H1 (cell line): ENCODE data around the gene KCNJ16. TPM values are rescaled to one million over a fixed set of nuclear protein-coding genes. Genes with fewer than 3 reads are reported as not detected.

ENCODE experiments used
- ASH2L ChIP-seq: fragments of 200-600, 300-600 bp; sonication (generic); IDR thresholded peaks from one replicate; pipeline ENCODE4 v1.7.1; 2017; ENCODE audit warnings: low read length
- CTBP2 ChIP-seq: IDR thresholded peaks from 2 replicates; pipeline ENCODE4 v1.7.0; 2011; ENCODE audit warnings: borderline replicate concordance, mild to moderate bottlenecking, moderate library complexity, mixed read lengths, low read length; ENCODE audit not compliant: insufficient read depth, insufficient read length
- E2F6 ChIP-seq: IDR thresholded peaks from 2 replicates; pipeline ENCODE4 v1.6.1; 2012; ENCODE audit warnings: inconsistent platforms
- GTF2F1 ChIP-seq: IDR thresholded peaks from 2 replicates; pipeline ENCODE4 v1.6.1; 2012; ENCODE audit warnings: low read depth, low read length, improper control_type of control experiment, borderline replicate concordance
- POLR2AphosphoS5 ChIP-seq: IDR thresholded peaks from 2 replicates; pipeline ENCODE4 v1.6.1; 2011; ENCODE audit warnings: low read depth, low read length
- RNF2 ChIP-seq: fragments of 200-900, 300-1000 bp; sonication (generic); IDR thresholded peaks from 2 replicates; pipeline ENCODE4 v1.7.1; 2016; ENCODE audit warnings: borderline replicate concordance, low read depth, mild to moderate bottlenecking, antibody characterized with exemption, low read length; ENCODE audit not compliant: poor library complexity, severe bottlenecking; ENCODE audit errors: missing control alignments
- polyA plus RNA-seq, 7 experiments: library from polyadenylated mRNA; depleted of rRNA in 3 of 7; stranded (reverse) in 5 of 7; unstranded in 2 of 7; fragments of >200 nt in 5 of 7; fragments of 200-250 nt in 2 of 7; gene quantifications; 1 replicate in 5 of 7; 2 replicates in 1 of 7; 4 replicates in 1 of 7; pipeline versions ENCODE4 v1.2.1 to v1.2.3, GENCODE V29; 2011 to 2013; ENCODE audit warnings: missing spikeins in 2 of 7, mixed read lengths in 2 of 7
- total RNA-seq: library from RNA; stranded (reverse); fragmentation: NEBNext Ultra II Directional; extraction: Animal tissue kit (Norgen Biotek cat#: 25700); gene quantifications from 2 replicates; pipeline ENCODE4 v1.2.1, GENCODE V29; 2021
- TF ChIP-seq, protein P1 (sequence below): fragments of 300-600 bp; sonication (generic); IDR thresholded peaks from 2 replicates; pipeline ENCODE4 v1.7.1; 2012; ENCODE audit warnings: low read length, moderate library complexity, mild to moderate bottlenecking, inconsistent platforms; ENCODE audit not compliant: insufficient replicate concordance

The KCNJ16 gene
- total and polyA plus RNA-seq, 2 of the 8 experiments (the other 6 are each of a cell fraction or from before 2014, with no cell fraction given) = not detected

GRCh38 chr17:70168977-70169708, 94.1 kb downstream of the KCNJ16 start, which contains the start of gene KCNJ2 (continued):
- TF ChIP-seq, protein P1, sequence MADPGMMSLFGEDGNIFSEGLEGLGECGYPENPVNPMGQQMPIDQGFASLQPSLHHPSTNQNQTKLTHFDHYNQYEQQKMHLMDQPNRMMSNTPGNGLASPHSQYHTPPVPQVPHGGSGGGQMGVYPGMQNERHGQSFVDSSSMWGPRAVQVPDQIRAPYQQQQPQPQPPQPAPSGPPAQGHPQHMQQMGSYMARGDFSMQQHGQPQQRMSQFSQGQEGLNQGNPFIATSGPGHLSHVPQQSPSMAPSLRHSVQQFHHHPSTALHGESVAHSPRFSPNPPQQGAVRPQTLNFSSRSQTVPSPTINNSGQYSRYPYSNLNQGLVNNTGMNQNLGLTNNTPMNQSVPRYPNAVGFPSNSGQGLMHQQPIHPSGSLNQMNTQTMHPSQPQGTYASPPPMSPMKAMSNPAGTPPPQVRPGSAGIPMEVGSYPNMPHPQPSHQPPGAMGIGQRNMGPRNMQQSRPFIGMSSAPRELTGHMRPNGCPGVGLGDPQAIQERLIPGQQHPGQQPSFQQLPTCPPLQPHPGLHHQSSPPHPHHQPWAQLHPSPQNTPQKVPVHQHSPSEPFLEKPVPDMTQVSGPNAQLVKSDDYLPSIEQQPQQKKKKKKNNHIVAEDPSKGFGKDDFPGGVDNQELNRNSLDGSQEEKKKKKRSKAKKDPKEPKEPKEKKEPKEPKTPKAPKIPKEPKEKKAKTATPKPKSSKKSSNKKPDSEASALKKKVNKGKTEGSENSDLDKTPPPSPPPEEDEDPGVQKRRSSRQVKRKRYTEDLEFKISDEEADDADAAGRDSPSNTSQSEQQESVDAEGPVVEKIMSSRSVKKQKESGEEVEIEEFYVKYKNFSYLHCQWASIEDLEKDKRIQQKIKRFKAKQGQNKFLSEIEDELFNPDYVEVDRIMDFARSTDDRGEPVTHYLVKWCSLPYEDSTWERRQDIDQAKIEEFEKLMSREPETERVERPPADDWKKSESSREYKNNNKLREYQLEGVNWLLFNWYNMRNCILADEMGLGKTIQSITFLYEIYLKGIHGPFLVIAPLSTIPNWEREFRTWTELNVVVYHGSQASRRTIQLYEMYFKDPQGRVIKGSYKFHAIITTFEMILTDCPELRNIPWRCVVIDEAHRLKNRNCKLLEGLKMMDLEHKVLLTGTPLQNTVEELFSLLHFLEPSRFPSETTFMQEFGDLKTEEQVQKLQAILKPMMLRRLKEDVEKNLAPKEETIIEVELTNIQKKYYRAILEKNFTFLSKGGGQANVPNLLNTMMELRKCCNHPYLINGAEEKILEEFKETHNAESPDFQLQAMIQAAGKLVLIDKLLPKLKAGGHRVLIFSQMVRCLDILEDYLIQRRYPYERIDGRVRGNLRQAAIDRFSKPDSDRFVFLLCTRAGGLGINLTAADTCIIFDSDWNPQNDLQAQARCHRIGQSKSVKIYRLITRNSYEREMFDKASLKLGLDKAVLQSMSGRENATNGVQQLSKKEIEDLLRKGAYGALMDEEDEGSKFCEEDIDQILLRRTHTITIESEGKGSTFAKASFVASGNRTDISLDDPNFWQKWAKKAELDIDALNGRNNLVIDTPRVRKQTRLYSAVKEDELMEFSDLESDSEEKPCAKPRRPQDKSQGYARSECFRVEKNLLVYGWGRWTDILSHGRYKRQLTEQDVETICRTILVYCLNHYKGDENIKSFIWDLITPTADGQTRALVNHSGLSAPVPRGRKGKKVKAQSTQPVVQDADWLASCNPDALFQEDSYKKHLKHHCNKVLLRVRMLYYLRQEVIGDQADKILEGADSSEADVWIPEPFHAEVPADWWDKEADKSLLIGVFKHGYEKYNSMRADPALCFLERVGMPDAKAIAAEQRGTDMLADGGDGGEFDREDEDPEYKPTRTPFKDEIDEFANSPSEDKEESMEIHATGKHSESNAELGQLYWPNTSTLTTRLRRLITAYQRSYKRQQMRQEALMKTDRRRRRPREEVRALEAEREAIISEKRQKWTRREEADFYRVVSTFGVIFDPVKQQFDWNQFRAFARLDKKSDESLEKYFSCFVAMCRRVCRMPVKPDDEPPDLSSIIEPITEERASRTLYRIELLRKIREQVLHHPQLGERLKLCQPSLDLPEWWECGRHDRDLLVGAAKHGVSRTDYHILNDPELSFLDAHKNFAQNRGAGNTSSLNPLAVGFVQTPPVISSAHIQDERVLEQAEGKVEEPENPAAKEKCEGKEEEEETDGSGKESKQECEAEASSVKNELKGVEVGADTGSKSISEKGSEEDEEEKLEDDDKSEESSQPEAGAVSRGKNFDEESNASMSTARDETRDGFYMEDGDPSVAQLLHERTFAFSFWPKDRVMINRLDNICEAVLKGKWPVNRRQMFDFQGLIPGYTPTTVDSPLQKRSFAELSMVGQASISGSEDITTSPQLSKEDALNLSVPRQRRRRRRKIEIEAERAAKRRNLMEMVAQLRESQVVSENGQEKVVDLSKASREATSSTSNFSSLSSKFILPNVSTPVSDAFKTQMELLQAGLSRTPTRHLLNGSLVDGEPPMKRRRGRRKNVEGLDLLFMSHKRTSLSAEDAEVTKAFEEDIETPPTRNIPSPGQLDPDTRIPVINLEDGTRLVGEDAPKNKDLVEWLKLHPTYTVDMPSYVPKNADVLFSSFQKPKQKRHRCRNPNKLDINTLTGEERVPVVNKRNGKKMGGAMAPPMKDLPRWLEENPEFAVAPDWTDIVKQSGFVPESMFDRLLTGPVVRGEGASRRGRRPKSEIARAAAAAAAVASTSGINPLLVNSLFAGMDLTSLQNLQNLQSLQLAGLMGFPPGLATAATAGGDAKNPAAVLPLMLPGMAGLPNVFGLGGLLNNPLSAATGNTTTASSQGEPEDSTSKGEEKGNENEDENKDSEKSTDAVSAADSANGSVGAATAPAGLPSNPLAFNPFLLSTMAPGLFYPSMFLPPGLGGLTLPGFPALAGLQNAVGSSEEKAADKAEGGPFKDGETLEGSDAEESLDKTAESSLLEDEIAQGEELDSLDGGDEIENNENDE = no peak
- no peak; the same call in 1 of the 2 replicates for TF ChIP-seq GTF2F1
- TF ChIP-seq POLR2AphosphoS5 = no peak
- TF ChIP-seq ASH2L = peak; percentile 80
- peak; percentile 88 for TF ChIP-seq E2F6
- TF ChIP-seq CTBP2 = peak; percentile 34
- TF ChIP-seq RNF2 = no peak
